ENCODE data around the gene MYG1.

The MYG1 gene, protein sequence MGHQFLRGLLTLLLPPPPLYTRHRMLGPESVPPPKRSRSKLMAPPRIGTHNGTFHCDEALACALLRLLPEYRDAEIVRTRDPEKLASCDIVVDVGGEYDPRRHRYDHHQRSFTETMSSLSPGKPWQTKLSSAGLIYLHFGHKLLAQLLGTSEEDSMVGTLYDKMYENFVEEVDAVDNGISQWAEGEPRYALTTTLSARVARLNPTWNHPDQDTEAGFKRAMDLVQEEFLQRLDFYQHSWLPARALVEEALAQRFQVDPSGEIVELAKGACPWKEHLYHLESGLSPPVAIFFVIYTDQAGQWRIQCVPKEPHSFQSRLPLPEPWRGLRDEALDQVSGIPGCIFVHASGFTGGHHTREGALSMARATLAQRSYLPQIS

GRCh38 chr12:53299454-53300180 lies at the start of gene MYG1:
TSS of gene MYG1 (plus strand) at chr12:53299695. CDS start at chr12:53299738, 43 bp downstream.
- peak; percentile 64 for ATAC-seq (replicated peaks; ENCODE audit: extremely low read depth, poor library complexity, severe bottlenecking)
- Mint-ChIP-seq H3K36me3 (ENCODE audit: insufficient read depth) (peaks cover 32% of the 10 kb centered on the region), H3K9me3 (no peaks in the 10 kb centered on the region), H3K27ac (ENCODE audit: low read depth) (peak within 1 kb of the TSS; percentile 84), H3K4me3 (peak within 1 kb of the TSS; percentile 93), H3K27me3 (no peaks in the 10 kb centered on the region), H3K4me1 (peaks cover 63% of the 10 kb centered on the region)
- peak; percentile 67 to 68 for DNase-seq (ENCODE audit: low spot score in 2 of 2)

- DNase-seq (ENCODE audit: low spot score in 2 of 2) (peak; percentile 40 to 51), ATAC-seq (replicated peaks; ENCODE audit: extremely low read depth, poor library complexity, severe bottlenecking) (peak; percentile 87)
- Mint-ChIP-seq H3K4me1 (peaks cover 24% of the 10 kb centered on the region), H3K9me3 (no peaks in the 10 kb centered on the region), H3K27me3 (no peaks in the 10 kb centered on the region), H3K36me3 (ENCODE audit: insufficient read depth) (peaks cover 7% of the 10 kb centered on the region), H3K4me3 (peak overlapping the region; percentile 93), H3K27ac (ENCODE audit: low read depth) (peak overlapping the region; percentile 87)
Observed at GRCh38 chr12:53251477-53252348, 47.8 kb upstream of the MYG1 start.

- Mint-ChIP-seq H3K4me3 (peak overlapping the region; percentile 93), H3K27me3 (no peaks in the 10 kb centered on the region), H3K9me3 (no peaks in the 10 kb centered on the region), H3K4me1 (peaks cover 24% of the 10 kb centered on the region), H3K36me3 (ENCODE audit: insufficient read depth) (peaks cover 6% of the 10 kb centered on the region), H3K27ac (ENCODE audit: low read depth) (peak overlapping the region; percentile 87)
- no peak for DNase-seq (ENCODE audit: low spot score in 2 of 2)
- ATAC-seq (replicated peaks; ENCODE audit: extremely low read depth, poor library complexity, severe bottlenecking): no peak
Observed at GRCh38 chr12:53252349-53252916, 47.1 kb upstream of the MYG1 start.

DNA sequence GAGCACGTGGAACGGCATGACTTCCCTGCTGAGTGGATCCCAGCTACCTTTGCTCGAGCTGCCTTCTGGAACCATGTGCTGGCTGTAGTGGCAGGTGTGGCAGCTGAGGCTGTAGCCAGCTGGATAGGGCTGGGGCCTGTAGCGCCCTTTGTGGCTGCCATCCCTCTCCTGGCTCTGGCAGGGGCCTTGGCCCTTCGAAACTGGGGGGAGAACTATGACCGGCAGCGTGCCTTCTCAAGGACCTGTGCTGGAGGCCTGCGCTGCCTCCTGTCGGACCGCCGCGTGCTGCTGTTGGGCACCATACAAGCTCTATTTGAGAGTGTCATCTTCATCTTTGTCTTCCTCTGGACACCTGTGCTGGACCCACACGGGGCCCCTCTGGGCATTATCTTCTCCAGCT lies 46.2 kb upstream of the MYG1 start:
- Mint-ChIP-seq H3K4me1 (peaks cover 24% of the 10 kb centered on the region), H3K27me3 (no peaks in the 10 kb centered on the region)

GRCh38 chr12:53254816-53255545 lies 44.5 kb upstream of the MYG1 start:
- Mint-ChIP-seq H3K4me3 (no peak overlapping the region), H3K36me3 (ENCODE audit: insufficient read depth) (peaks cover 6% of the 10 kb centered on the region), H3K27ac (ENCODE audit: low read depth) (peak overlapping the region; percentile 29), H3K9me3 (no peaks in the 10 kb centered on the region), H3K4me1 (peaks cover 24% of the 10 kb centered on the region), H3K27me3 (no peaks in the 10 kb centered on the region)
- ATAC-seq (replicated peaks; ENCODE audit: extremely low read depth, poor library complexity, severe bottlenecking): no peak
- DNase-seq (ENCODE audit: low spot score in 2 of 2): no peak

More for the DNA sequence above, 46.2 kb upstream of the MYG1 start:
- DNase-seq (ENCODE audit: low spot score in 2 of 2) (no peak), ATAC-seq (replicated peaks; ENCODE audit: extremely low read depth, poor library complexity, severe bottlenecking) (no peak)
- Mint-ChIP-seq H3K27ac (ENCODE audit: low read depth) (peak overlapping the region; percentile 87), H3K4me3 (peak overlapping the region; percentile 93), H3K36me3 (ENCODE audit: insufficient read depth) (peaks cover 6% of the 10 kb centered on the region), H3K9me3 (no peaks in the 10 kb centered on the region)

DNA sequence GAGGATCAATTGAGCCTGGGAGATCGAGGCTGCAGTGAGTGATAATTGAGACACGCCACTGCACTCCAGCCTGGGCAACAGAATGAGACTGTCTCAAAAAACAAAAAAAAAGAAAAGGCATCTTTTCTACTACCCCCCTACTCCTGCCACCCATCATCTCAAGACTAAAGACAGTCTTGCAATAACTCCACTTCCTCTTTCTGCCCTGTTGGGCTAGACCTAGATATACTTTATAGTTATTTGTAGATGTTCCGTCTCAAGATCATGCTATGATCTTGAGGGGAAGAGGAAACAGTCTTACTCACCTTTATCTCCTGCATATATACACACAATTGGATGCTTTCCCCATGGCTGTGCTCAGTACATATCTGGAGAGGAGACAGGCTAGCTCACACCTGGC lies 43.5 kb upstream of the MYG1 start:
- H3K27ac Mint-ChIP-seq (ENCODE audit: low read depth): peak overlapping the region; percentile 29
- H3K9me3 Mint-ChIP-seq: no peaks in the 10 kb centered on the region
- ATAC-seq (replicated peaks; ENCODE audit: extremely low read depth, poor library complexity, severe bottlenecking) (no peak), DNase-seq (ENCODE audit: low spot score in 2 of 2) (no peak)
- peaks cover 22% of the 10 kb centered on the region for H3K4me1 Mint-ChIP-seq
- H3K36me3 Mint-ChIP-seq (ENCODE audit: insufficient read depth): peaks cover 6% of the 10 kb centered on the region
- H3K27me3 Mint-ChIP-seq: no peaks in the 10 kb centered on the region
- H3K4me3 Mint-ChIP-seq: no peak overlapping the region

DNA sequence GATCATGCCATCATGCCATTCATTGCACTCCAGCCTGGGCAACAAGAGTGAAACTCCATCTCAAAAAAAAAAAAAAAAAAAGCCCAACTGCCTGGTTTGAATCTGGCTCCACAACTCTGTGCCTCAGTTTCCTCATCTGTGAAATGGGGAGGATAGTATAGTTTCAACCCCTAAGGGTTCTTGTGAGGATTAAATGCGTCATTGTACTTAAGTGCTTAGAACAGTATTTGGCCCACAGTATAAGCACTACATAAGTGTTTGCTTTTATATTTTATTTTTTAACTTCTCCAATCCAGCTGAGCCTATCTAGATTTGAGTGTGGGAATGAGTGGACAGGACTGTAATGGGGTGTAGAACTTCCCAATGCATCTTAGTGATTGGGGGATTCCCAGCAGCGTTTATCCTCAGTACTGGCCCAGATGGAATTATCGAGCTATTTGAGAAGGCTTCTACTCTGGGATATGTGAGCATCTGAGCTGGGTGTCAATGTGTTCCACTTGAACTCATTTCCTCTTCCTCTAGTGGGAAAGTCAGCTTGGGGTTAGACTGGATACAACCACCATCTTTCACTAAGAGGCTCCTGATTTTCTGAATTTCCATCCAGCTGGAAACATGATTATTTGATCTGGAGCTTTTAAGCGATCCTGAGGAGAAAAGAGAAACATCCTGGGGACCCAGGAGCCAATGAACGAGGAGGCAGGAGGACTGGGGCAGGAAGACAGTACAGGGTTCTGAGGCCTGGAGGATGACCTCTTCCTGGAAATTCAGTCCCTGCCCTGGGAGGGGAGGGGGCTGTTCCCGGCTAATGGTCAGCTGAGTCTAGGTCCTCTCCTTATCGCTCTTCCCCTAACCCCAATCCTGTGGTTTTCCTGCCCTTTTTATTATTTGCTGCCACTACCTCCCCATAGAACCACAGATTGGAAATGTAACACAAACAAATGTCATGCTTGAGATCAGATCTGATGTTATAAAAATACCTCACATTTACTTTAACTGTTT lies 40.7 kb upstream of the MYG1 start:
- no peak for ATAC-seq (replicated peaks; ENCODE audit: extremely low read depth, poor library complexity, severe bottlenecking)
- no peak overlapping the region for H3K4me3 Mint-ChIP-seq
- no peak for DNase-seq (ENCODE audit: low spot score in 2 of 2)
- H3K27me3 Mint-ChIP-seq: no peaks in the 10 kb centered on the region
- H3K27ac Mint-ChIP-seq (ENCODE audit: low read depth): no peak overlapping the region
- H3K4me1 Mint-ChIP-seq: peaks cover 1% of the 10 kb centered on the region
- H3K9me3 Mint-ChIP-seq: no peaks in the 10 kb centered on the region
- H3K36me3 Mint-ChIP-seq (ENCODE audit: insufficient read depth): peaks cover 2% of the 10 kb centered on the region

- Mint-ChIP-seq H3K4me3 (no peak overlapping the region), H3K36me3 (ENCODE audit: insufficient read depth) (peaks cover 2% of the 10 kb centered on the region), H3K4me1 (no peaks in the 10 kb centered on the region), H3K27me3 (no peaks in the 10 kb centered on the region), H3K27ac (ENCODE audit: low read depth) (no peak overlapping the region), H3K9me3 (no peaks in the 10 kb centered on the region)
- no peak for DNase-seq (ENCODE audit: low spot score in 2 of 2)
- no peak for ATAC-seq (replicated peaks; ENCODE audit: extremely low read depth, poor library complexity, severe bottlenecking)
Observed at GRCh38 chr12:53259891-53260290, 39.6 kb upstream of the MYG1 start.

- Mint-ChIP-seq H3K36me3 (ENCODE audit: insufficient read depth) (no peaks in the 10 kb centered on the region), H3K9me3 (no peaks in the 10 kb centered on the region), H3K27ac (ENCODE audit: low read depth) (no peak overlapping the region), H3K4me1 (peaks cover 18% of the 10 kb centered on the region), H3K4me3 (no peak overlapping the region), H3K27me3 (no peaks in the 10 kb centered on the region)
- no peak for DNase-seq (ENCODE audit: low spot score in 2 of 2)
- ATAC-seq (replicated peaks; ENCODE audit: extremely low read depth, poor library complexity, severe bottlenecking): no peak
Observed at GRCh38 chr12:53265783-53266182, 33.7 kb upstream of the MYG1 start.

GRCh38 chr12:53267306-53267998 lies 32.0 kb upstream of the MYG1 start:
- H3K27ac Mint-ChIP-seq (ENCODE audit: low read depth): peak overlapping the region; percentile 96
- H3K9me3 Mint-ChIP-seq: no peaks in the 10 kb centered on the region
- H3K4me3 Mint-ChIP-seq: peak overlapping the region; percentile 99
- no peaks in the 10 kb centered on the region for H3K27me3 Mint-ChIP-seq
- ATAC-seq (replicated peaks; ENCODE audit: extremely low read depth, poor library complexity, severe bottlenecking): peak; percentile 35
- H3K4me1 Mint-ChIP-seq: peaks cover 18% of the 10 kb centered on the region
- H3K36me3 Mint-ChIP-seq (ENCODE audit: insufficient read depth): no peaks in the 10 kb centered on the region
- no peak for DNase-seq (ENCODE audit: low spot score in 2 of 2)
